Activated naive CD4-positive, alpha-beta T cell treated with Interleukin-2 at 50 U/mL for 16 hours (primary cell): Measurements from ENCODE around the gene CCDC69.
"Not testable (repeated sequence)": the region's sequence is repeated elsewhere in the genome, so short reads cannot be mapped to it uniquely, and the experiment has no call there.

Source experiments
- DNase-seq: peaks from one replicate; pipeline ENCODE4 v3.0.0-alpha.2; 2020

The CCDC69 gene

DNA sequence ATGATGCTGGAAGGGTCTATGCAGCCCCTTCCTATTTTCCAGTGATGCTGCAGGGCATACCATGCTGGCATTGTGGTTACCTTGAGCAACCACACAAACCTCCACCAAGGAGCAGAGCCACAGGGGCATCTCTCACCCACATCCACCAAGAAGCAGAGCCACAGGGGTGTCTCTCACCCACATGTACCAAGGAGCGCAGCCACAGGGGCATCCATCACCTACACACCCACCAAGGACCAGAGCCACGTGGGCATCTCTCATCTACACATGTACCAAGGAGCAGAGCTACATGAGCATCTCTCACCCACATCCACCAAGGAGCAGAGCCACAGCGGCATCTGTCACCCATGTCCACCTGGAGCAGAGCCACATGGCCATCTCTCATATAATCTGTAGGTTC lies 20.3 kb upstream of the CCDC69 start:
- no peak for DNase-seq

DNA sequence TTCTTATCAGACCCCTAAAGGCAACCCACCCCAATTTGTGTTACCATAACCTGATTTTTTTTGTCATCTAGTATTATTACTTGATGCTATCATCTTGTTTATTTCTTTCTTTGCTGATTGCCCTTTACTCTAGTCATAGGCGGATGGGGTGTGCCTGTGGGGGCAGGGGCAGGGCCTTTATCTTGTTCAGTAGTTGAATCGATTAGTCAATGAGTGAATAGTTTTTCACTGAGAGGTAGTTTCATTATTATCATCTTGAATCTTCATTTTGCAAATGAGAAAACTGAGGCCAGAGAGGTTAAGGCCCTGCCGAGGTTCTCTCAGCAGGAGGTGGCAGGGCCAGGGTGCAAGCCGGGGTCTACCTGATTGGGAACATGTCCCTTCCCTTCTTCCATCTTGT lies 19.7 kb upstream of the CCDC69 start:
- DNase-seq, result peak; percentile 50

DNA sequence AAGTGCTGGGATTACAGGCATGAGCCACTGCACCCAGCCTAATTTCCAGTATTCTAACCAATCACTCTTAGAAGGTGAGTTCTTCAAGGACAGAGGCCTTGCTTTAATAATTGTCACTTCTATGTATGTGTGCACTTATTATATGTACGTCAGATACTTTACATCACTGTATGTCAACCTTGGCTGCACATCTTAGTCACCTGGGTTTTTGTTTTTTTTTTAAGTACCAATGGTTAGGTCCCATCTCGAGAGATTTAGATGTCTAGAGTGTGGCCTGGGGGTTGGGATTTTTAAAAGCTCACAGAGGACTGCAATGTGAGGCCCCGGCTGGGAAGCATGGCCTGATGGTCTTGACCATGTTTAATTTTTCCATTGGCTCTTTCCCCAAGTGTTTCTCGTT lies 19.2 kb upstream of the CCDC69 start:
- no peak for DNase-seq

DNA sequence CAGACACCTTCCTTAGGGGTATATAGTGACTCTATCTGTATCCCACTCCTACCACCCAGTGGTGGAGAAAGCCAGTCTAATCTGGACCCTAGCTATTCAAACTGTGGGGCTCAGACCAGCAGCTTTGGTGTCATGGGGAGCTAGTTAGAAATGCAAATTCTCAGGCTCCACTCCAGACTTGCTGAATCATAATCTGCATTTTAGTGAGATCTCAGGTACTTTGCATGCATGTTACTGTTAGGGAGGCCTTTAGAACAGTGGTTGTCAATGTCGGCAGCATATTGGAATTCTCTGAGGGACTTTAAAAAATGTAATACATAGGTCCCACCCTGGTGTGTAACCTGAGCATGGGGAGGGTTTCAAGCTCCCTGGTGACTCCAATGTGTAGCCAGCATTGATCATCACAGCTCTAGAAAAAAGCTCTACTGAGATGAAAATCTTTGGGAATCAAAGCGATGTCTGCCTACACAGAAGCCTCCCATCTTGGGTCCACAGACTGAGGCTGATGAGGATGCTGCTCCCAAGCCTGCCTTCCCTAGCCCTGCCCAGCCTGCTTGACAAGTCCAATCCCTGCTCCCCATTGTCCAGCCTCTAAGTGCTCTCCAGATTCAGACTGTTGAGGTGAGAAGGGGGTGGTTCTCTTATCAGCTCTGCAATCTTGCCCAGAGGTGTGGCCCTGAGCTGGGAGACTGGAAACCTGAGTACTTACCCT lies 17.2 kb upstream of the CCDC69 start:
- DNase-seq, result no peak

DNA sequence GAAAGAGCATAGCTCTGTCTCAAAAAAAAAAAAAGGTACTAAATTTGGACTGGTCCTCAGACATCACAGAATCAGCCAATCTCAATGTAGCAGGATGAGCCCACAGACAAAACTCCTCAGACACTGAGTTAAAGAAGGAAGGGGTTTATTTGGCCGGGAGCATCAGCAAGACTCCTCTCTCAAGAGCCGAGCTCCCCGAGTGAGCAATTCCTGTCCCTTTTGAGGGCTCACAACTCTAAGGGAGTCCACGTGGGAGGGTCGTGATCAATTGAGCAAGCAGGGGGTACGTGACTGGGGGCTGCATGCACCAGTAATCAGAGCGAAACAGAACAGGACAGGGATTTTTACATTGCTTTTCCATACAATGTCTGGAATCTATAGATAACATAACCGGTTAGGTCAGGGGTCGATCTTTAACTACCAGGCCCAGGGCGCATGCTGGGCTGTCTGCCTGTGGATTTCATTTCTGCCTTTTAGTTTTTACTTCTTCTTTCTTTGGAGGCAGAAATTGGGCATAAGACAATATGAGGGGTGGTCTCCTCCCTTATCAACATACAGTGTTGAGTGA lies 16.5 kb upstream of the CCDC69 start:
- DNase-seq, result not testable (repeated sequence)

DNA sequence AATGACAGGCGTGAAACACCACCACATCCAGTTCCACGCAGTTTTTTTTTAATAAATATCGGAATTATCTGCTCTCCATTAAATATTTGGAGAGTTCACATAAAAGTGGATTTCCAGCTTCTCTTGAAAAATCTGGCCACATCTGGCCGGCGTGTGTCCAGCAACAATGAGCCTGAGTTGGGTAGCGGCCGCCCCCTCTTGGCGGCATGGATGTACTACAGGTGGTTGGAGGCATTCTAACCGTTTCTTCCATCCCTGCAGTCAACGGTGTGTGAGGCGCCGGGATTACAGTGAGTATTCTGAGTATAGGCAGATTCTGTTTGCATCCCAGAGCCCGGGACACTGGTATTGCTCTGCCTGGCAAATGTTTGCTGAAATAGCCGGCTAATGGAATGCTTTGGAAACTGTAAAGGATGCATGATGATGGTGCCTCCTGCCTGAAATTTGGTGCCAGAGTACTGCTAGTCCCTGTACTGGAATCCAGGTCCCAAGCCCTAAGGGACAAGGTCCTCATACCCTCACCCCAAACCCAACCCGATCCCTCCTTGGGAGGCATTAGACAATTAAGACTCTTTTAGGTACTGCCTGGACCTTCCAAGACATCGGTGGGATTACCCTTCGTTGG lies 15.5 kb upstream of the CCDC69 start:
- no peak for DNase-seq

- DNase-seq, result no peak
Measured at GRCh38 chr5:151238303-151238741, 14.4 kb upstream of the CCDC69 start.

GRCh38 chr5:151237685-151238084 lies 13.8 kb upstream of the CCDC69 start:
- DNase-seq, result no peak

DNA sequence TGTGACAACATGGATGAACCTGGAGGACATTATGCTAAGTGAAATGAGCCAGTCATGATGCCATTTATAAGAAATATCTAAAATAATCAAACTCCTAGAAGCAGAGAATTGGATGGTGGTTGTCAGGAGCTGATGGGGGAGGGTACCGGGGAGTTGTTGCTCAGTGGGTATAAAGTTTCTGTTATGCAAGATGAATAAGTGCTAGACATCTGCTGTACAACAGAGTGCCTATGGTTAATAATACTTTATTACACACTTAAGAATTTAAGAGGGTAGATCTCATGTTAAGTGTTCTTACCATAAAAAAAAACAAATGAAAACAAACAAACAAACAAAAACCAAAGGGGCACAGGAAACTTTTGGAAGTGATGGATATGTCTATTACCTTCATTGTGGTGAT lies 13.0 kb upstream of the CCDC69 start:
- DNase-seq, result no peak

DNA sequence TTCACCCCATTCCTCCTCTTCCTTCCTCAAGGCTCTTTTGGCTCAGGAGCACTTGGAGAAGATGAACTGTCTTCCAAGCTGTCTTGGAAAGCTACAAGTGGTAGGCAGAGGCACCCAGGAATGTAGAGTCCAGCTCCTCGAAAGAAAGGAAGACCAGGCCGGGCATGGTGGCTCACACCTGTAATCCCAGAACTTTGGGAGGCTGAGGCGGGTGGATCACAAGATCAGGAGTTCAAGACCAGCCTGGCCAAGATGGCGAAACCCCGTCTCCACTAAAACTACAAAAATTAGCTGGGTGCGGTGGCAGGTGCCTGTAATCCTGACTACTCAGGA lies 11.3 kb upstream of the CCDC69 start:
- not testable (repeated sequence) for DNase-seq

DNA sequence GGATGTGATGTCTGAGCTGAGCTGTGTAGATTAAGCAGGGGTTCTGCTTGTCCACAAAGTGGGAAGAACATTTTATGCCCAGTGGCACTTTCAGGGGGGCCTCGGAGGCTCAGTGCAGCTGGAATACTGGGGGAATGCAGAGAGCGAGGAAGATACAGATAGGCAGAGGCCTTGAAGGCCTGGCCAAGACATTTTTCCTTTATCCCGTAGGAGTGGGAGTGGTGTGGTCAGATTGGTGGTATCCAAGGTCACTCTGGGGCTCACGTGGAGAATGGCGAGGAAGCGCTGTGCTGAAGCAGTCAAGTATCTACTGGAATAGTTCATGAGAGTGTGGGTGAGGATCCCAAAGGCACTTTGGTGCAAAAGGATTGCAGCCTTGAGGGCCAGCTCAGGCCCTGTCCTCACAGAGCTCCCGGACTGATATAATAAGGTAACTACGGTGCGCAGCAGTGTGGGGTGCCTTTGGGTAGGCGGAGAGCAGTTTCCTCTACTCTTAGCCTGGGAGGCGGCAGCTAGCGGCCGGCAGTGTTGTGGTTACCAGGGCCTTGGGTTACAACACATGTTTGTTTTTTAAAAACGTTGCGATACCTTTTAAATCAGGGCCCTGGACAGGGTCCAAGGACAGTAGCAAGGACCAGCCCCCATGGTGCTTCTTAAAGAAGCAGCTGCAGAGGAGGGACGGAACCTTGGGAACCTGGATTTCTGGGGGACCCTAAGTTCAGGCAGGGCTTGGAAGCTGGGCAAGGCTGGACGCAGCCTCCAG lies 10.8 kb upstream of the CCDC69 start:
- no peak for DNase-seq

- DNase-seq, result no peak
Measured at GRCh38 chr5:151233616-151234085, 9.8 kb upstream of the CCDC69 start.

DNA sequence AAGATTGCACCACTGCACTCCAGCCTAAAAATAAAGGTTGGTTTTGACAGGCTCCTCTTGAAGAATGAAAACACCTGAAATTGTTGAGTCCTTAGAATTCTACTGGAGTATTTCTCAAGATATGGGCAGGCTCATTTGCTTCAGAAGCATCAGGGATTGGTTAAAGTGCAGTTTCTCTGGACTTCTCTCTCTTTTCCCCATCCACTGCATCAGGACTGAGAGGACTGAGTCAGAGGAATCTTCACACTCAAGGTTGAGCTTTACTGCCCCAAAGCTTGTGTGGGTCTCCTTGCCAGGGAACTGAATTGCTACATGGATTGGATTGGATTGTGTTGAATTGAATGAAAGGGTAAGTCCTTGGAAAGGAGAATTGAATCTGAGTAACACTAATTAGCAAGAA lies 7.5 kb upstream of the CCDC69 start:
- DNase-seq, result no peak

DNA sequence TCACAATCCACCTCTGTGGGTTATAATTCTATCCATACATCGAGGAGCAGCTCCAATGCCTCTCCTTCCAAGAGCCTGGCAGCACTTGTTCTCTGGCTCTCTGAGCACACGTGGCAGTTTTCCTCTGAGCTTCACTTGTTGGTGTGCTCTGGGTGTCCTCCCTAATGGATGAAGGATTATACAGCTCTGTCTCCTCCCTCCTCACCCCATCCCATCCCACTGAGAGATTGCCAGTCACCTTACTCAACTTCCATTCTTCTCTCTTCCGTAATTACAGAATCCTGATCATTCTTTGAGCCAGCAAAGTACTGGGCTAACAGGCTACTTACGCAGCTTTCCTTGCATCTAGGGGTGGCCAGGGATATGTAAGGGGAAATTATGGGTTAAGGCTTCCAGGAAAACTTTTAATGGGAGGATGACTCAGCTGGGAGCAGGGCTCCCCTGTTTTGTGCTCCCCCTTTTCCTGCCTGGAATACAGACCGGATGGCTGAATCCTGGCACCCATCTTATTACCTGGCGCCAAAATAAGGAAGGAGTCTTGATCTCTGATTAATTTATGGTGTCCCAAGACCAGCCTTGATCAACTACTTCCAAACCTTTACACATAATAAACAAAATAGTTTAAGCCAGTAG lies 6.3 kb upstream of the CCDC69 start:
- DNase-seq, result no peak

GRCh38 chr5:151228986-151229385 lies 5.1 kb upstream of the CCDC69 start:
- no peak for DNase-seq

GRCh38 chr5:151227918-151228447 lies 4.1 kb upstream of the CCDC69 start:
- no peak for DNase-seq

GRCh38 chr5:151225475-151225874 lies 1.6 kb upstream of the CCDC69 start:
- DNase-seq, result no peak

DNA sequence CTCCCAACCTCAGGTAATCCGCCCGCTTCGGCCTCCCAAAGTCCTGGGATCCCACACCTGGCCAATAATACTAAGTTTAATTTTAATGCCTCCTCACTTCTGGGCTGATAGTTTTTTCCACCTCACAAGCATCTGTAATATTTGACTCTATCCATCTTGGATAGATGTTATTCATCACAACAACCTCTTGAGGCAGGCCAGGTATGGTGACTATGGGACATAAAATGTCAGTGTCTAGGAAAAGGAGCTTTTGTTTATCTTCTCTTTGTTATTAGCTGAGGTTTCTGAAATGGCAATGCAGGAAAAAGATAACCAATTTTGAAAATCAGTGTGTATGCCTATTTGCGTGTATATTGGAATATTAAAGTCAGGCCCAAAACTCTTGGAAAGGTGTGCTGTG lies 1.2 kb upstream of the CCDC69 start:
- DNase-seq, result no peak

GRCh38 chr5:151224372-151224771 lies 480 bp upstream of the CCDC69 start:
- no peak for DNase-seq

DNA sequence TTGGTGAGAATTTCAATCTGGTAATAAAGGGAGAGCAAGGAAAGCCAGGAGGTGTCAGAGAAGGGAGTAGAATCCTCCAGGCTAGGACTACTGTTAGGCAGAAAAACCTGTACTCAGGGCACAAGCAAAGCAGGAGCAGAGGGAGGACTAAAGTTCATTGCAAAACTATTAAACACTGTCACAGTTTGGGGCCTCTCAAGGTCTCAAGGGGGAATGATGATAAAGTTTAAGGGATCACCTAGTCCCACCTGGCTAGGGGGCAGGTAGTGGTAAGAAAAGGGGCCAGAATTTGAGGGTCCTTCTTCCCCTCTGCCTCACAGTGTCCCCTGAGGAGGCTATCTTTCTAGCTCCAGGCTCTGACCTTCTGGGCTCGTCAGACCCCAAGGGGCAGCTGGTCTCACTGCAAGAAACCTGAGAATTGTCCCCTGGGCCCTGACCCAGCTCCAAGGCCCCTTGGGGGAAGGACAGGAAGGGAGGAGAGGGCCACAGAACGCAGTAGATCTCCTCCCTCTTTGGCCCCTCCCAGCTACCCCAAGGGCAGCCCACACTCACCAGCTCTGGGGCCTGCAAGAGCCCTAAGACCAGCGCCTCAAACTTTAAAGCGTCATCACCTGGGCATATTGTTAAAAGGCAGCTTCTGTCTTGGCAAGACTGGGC lies 974 bp downstream of the CCDC69 start:
- DNase-seq, result peak; percentile 55

DNA sequence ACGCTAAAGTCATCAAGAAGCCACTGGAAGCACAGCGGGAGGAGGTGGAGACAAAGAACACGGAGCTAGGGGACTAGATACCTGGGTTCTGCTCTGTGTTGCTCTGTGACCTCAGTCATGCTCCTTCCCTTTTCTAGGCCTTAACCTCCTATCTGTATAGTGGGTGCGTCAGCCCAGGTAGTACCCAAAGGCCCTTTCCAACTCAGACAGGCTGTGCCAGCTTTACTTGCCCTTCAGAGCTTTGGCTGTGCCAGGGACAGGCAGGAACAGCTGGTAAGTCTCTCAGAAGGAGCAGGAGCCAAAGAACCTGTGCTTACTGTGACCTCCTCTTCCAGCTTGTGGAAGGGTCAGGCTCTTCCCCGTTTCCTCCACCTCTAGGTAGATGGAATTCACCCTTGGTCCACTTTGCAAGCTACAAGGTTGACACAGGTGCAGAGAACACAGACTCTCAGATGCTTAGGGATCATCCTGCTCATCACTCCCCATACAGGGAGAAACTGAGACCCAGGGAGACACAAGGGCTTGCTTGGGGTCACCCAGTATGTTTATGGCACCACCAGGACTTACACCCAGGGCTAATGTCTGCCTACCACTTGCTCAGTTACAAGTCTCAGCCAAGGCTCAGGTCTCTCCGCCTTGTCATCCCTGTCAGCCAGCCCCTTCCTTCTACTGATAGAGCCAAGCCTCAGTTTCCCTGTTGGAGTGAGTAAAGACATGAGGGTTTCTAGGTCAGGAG lies 1.7 kb downstream of the CCDC69 start:
- no peak for DNase-seq

- no peak for DNase-seq
Measured at GRCh38 chr5:151221574-151221973, 2.3 kb downstream of the CCDC69 start.
